Astrocyte (in vitro differentiated cells and primary cell): ENCODE results near the gene PDLIM1. TPM values are rescaled to one million over a fixed set of nuclear protein-coding genes. Genes with fewer than 3 reads are reported as not detected.

Experiments used
- DNase-seq: peaks from one replicate; pipeline ENCODE4 v3.0.0-alpha.2; 2010; ENCODE audit warnings: low read depth
- FAIRE-seq: peaks from 2 replicates; lab custom pipeline; 2011; peaks lifted over from hg19 to GRCh38; lab: Jason Lieb, UNC
- H2AFZ ChIP-seq: 2 replicates; pipeline ENCODE4 v1.6.0; 2012; ENCODE audit warnings: low read depth, low read length, inconsistent platforms
- H3K27ac ChIP-seq: 2 replicates; pipeline ENCODE4 v1.5.1; 2011; ENCODE audit warnings: low read depth, low read length, inconsistent platforms
- H3K27me3 ChIP-seq: 2 replicates; pipeline ENCODE4 v1.6.0; 2011; ENCODE audit warnings: low read length, inconsistent platforms; ENCODE audit not compliant: insufficient read depth
- H3K36me3 ChIP-seq: 2 replicates; pipeline ENCODE4 v1.5.1; 2011; ENCODE audit warnings: low read length, inconsistent platforms; ENCODE audit not compliant: insufficient read depth
- H3K4me1 ChIP-seq: 2 replicates; pipeline ENCODE4 v1.5.1; 2011; ENCODE audit warnings: low read length, inconsistent platforms; ENCODE audit not compliant: insufficient read depth
- H3K4me2 ChIP-seq: 2 replicates; pipeline ENCODE4 v1.6.0; 2012; ENCODE audit warnings: low read length, inconsistent platforms
- H3K4me3 ChIP-seq: 2 replicates; pipeline ENCODE4 v1.5.1; 2011; ENCODE audit warnings: low read depth, mild to moderate bottlenecking, low read length, inconsistent platforms; ENCODE audit not compliant: insufficient read depth
- H3K79me2 ChIP-seq: 2 replicates; pipeline ENCODE4 v1.6.0; 2012; ENCODE audit warnings: mild to moderate bottlenecking, low read length, inconsistent platforms; ENCODE audit not compliant: insufficient read depth
- H3K9ac ChIP-seq: 2 replicates; pipeline ENCODE4 v1.6.0; 2012; ENCODE audit warnings: mild to moderate bottlenecking, low read length, inconsistent platforms
- H3K9me3 ChIP-seq: 2 replicates; pipeline ENCODE4 v1.5.1; 2012; ENCODE audit warnings: low read depth, mild to moderate bottlenecking, low read length, inconsistent platforms; ENCODE audit not compliant: insufficient read depth
- H4K20me1 ChIP-seq: 2 replicates; pipeline ENCODE4 v1.6.0; 2012; ENCODE audit warnings: low read length, inconsistent platforms; ENCODE audit not compliant: insufficient read depth
- H3K27ac Mint-ChIP-seq: one replicate; pipeline ENCODE4 v1.8.0; 2021; ENCODE audit warnings: mild to moderate bottlenecking, mixed read lengths; ENCODE audit not compliant: unreplicated experiment
- H3K27me3 Mint-ChIP-seq: one replicate; pipeline ENCODE4 v1.8.0; 2021; ENCODE audit warnings: low read depth, mixed read lengths; ENCODE audit not compliant: unreplicated experiment
- H3K36me3 Mint-ChIP-seq: one replicate; pipeline ENCODE4 v1.8.0; 2021; ENCODE audit warnings: low read depth, mixed read lengths; ENCODE audit not compliant: unreplicated experiment
- H3K4me1 Mint-ChIP-seq: one replicate; pipeline ENCODE4 v1.8.0; 2021; ENCODE audit warnings: low read depth, mixed read lengths; ENCODE audit not compliant: unreplicated experiment
- H3K4me3 Mint-ChIP-seq: one replicate; pipeline ENCODE4 v1.8.0; 2021; ENCODE audit warnings: mild to moderate bottlenecking, moderate library complexity, mixed read lengths; ENCODE audit not compliant: unreplicated experiment
- H3K9me3 Mint-ChIP-seq: one replicate; pipeline ENCODE4 v1.8.0; 2021; ENCODE audit warnings: mild to moderate bottlenecking, mixed read lengths; ENCODE audit not compliant: unreplicated experiment
- CTCF ChIP-seq: IDR thresholded peaks from 2 replicates; pipeline ENCODE4 v1.5.1; 2011; ENCODE audit warnings: low read depth, mild to moderate bottlenecking, inconsistent platforms, low read length, moderate library complexity; ENCODE audit not compliant: insufficient read depth
- EZH2 ChIP-seq: IDR thresholded peaks from 2 replicates; pipeline ENCODE4 v1.6.1; 2012; ENCODE audit warnings: mild to moderate bottlenecking, low read length, inconsistent platforms; ENCODE audit not compliant: insufficient read depth
- total RNA-seq: library from RNA; stranded (reverse); gene quantifications from 2 replicates; pipeline ENCODE4 v1.2.1, GENCODE V29; 2021

The PDLIM1 gene
- total RNA-seq, 1 donor from 2014 or later = 320 TPM

- Mint-ChIP-seq H3K9me3 (no peaks in the 10 kb centered on the region), H3K27ac (no peak overlapping the region), H3K36me3 (peaks cover 5% of the 10 kb centered on the region), H3K4me3 (no peak overlapping the region), H3K27me3 (no peaks in the 10 kb centered on the region), H3K4me1 (peaks cover 10% of the 10 kb centered on the region)
- H3K79me2 ChIP-seq = no peaks in the 10 kb centered on the region
- no peak overlapping the region for H3K4me3 ChIP-seq
- no peaks in the 10 kb centered on the region for H4K20me1 ChIP-seq
- H2AFZ ChIP-seq = no peak overlapping the region
- no peak overlapping the region for H3K4me2 ChIP-seq
- H3K9ac ChIP-seq = no peak overlapping the region
- no peak for FAIRE-seq
- no peak overlapping the region for H3K27ac ChIP-seq
- H3K27me3 ChIP-seq = no peaks in the 10 kb centered on the region
- no peaks in the 10 kb centered on the region for H3K36me3 ChIP-seq
- H3K4me1 ChIP-seq = peaks cover 3% of the 10 kb centered on the region
- no peak for TF ChIP-seq EZH2
- no peak for TF ChIP-seq CTCF
- H3K9me3 ChIP-seq = no peaks in the 10 kb centered on the region
- DNase-seq = no peak
Measured at GRCh38 chr10:95328013-95328412, 37.2 kb upstream of the PDLIM1 start.

GRCh38 chr10:95327367-95327766 is 36.6 kb upstream of the PDLIM1 start:
- TF ChIP-seq CTCF (no peak), EZH2 (no peak)
- Histone ChIP-seq H3K4me2 (no peak overlapping the region), H3K36me3 (no peaks in the 10 kb centered on the region), H3K27me3 (no peaks in the 10 kb centered on the region), H3K27ac (no peak overlapping the region), H3K9me3 (no peaks in the 10 kb centered on the region), H3K79me2 (no peaks in the 10 kb centered on the region), H4K20me1 (no peaks in the 10 kb centered on the region), H3K9ac (no peak overlapping the region), H2AFZ (no peak overlapping the region), H3K4me3 (no peak overlapping the region), H3K4me1 (peaks cover 3% of the 10 kb centered on the region)
- no peak for FAIRE-seq
- Mint-ChIP-seq H3K36me3 (peaks cover 5% of the 10 kb centered on the region), H3K4me3 (no peak overlapping the region), H3K9me3 (no peaks in the 10 kb centered on the region), H3K27ac (peak overlapping the region; percentile 26), H3K27me3 (no peaks in the 10 kb centered on the region), H3K4me1 (peaks cover 10% of the 10 kb centered on the region)
- DNase-seq = peak; percentile 35

GRCh38 chr10:95326396-95326795 is 35.6 kb upstream of the PDLIM1 start:
- Histone ChIP-seq H3K79me2 (no peaks in the 10 kb centered on the region), H3K36me3 (no peaks in the 10 kb centered on the region), H3K4me1 (peaks cover 3% of the 10 kb centered on the region), H3K9ac (no peak overlapping the region), H3K4me2 (no peak overlapping the region), H3K27me3 (no peaks in the 10 kb centered on the region), H2AFZ (no peak overlapping the region), H4K20me1 (no peaks in the 10 kb centered on the region), H3K4me3 (no peak overlapping the region), H3K27ac (no peak overlapping the region), H3K9me3 (no peaks in the 10 kb centered on the region)
- no peak for DNase-seq
- H3K36me3 Mint-ChIP-seq = peaks cover 3% of the 10 kb centered on the region
- H3K4me1 Mint-ChIP-seq = peaks cover 10% of the 10 kb centered on the region
- H3K27me3 Mint-ChIP-seq = no peaks in the 10 kb centered on the region
- H3K4me3 Mint-ChIP-seq = no peak overlapping the region
- TF ChIP-seq EZH2 (no peak), CTCF (no peak)
- no peak for FAIRE-seq
- H3K9me3 Mint-ChIP-seq = no peaks in the 10 kb centered on the region
- H3K27ac Mint-ChIP-seq = no peak overlapping the region
